Liver (tissue), 9 donors: ENCODE results near the gene PLEKHO2. TPM values are rescaled to one million over a fixed set of nuclear protein-coding genes. Genes with fewer than 3 reads are reported as not detected.

Experiments
- DNase-seq: peaks from one replicate; pipeline ENCODE4 v3.0.0-alpha.2; 2017; ENCODE audit warnings: low spot score
- H3K27ac ChIP-seq, 2 donors: one replicate each; pipeline ENCODE4 v1.7.0; 2013; ENCODE audit warnings: inconsistent platforms in 2 of 2, low read length in 2 of 2, control low read depth in 1 of 2, low read depth in 1 of 2, mild to moderate bottlenecking in 1 of 2
- H3K27me3 ChIP-seq, 4 donors: one replicate each; pipeline versions ENCODE4 v1.6.1 to v1.7.0; 2013; ENCODE audit warnings: low read length in 3 of 4, inconsistent platforms in 1 of 4, mild to moderate bottlenecking in 1 of 4, moderate library complexity in 1 of 4; ENCODE audit not compliant: control insufficient read depth in 4 of 4, insufficient read depth in 4 of 4
- H3K36me3 ChIP-seq, 4 donors: one replicate each; pipeline versions ENCODE4 v1.6.1 to v1.7.0; 2013; ENCODE audit warnings: low read length in 3 of 4, mild to moderate bottlenecking in 3 of 4, low read depth in 1 of 4, moderate library complexity in 1 of 4; ENCODE audit not compliant: control insufficient read depth in 4 of 4, insufficient read depth in 3 of 4
- H3K4me1 ChIP-seq, 4 donors: one replicate each; pipeline versions ENCODE4 v1.6.1 to v1.7.0; 2013; ENCODE audit warnings: low read length in 3 of 4, mild to moderate bottlenecking in 3 of 4, moderate library complexity in 1 of 4; ENCODE audit not compliant: control insufficient read depth in 4 of 4, insufficient read depth in 4 of 4
- H3K4me3 ChIP-seq, 3 donors: one replicate each; pipeline versions ENCODE4 v1.6.1 to v1.7.0; 2013; ENCODE audit warnings: low read length in 3 of 3, control low read depth in 1 of 3, low read depth in 1 of 3, mild to moderate bottlenecking in 1 of 3
- H3K9ac ChIP-seq, 2 donors: one replicate each; pipeline ENCODE4 v1.7.0; 2013; ENCODE audit warnings: low read length in 2 of 2, mild to moderate bottlenecking in 2 of 2, moderate library complexity in 2 of 2, control low read depth in 1 of 2, low read depth in 1 of 2
- H3K9me3 ChIP-seq, 4 donors: one replicate each; pipeline versions ENCODE4 v1.6.1 to v1.7.0; 2013; ENCODE audit warnings: low read length in 3 of 4; ENCODE audit not compliant: control insufficient read depth in 4 of 4
- ATF3 ChIP-seq: IDR thresholded peaks from 2 replicates; pipeline ENCODE4 v1.6.1; 2016; ENCODE audit warnings: antibody characterized with exemption
- CTCF ChIP-seq: fragments of 150-350 bp; IDR thresholded peaks from 2 replicates; pipeline ENCODE4 v1.5.1; 2017; ENCODE audit warnings: improper control_type of control experiment, low read depth, low read length; ENCODE audit not compliant: missing input control
- EGR1 ChIP-seq, 2 donors: IDR thresholded peaks; 2 replicates each; pipeline ENCODE4 v1.6.1; 2016 to 2018; ENCODE audit warnings: antibody characterized with exemption in 2 of 2, low read depth in 2 of 2
- FOXA1 ChIP-seq: IDR thresholded peaks from 2 replicates; pipeline ENCODE4 v1.6.1; 2016; ENCODE audit warnings: antibody characterized with exemption
- FOXA2 ChIP-seq: IDR thresholded peaks from 2 replicates; pipeline ENCODE4 v1.6.1; 2016; ENCODE audit warnings: antibody characterized with exemption
- GABPA ChIP-seq, 2 donors: IDR thresholded peaks in 1 of 2; conservative IDR thresholded peaks in 1 of 2; 2 replicates each; pipeline ENCODE4 v1.6.1; 2016; ENCODE audit warnings: antibody characterized with exemption in 2 of 2, mild to moderate bottlenecking in 1 of 2, moderate library complexity in 1 of 2
- HNF4G ChIP-seq: IDR thresholded peaks from 2 replicates; pipeline ENCODE4 v1.6.1; 2016; ENCODE audit warnings: antibody characterized with exemption
- JUND ChIP-seq, 2 donors: IDR thresholded peaks; 2 replicates each; pipeline ENCODE4 v1.6.1; 2016; ENCODE audit warnings: antibody characterized with exemption in 2 of 2
- MAX ChIP-seq: IDR thresholded peaks from 2 replicates; pipeline ENCODE4 v1.6.1; 2016; ENCODE audit warnings: antibody characterized with exemption
- NR2F2 ChIP-seq: IDR thresholded peaks from 2 replicates; pipeline ENCODE4 v1.6.1; 2016; ENCODE audit warnings: antibody characterized with exemption
- RAD21 ChIP-seq, 2 donors: IDR thresholded peaks; 2 replicates each; pipeline ENCODE4 v1.6.1; 2016; ENCODE audit warnings: antibody characterized with exemption in 2 of 2, mild to moderate bottlenecking in 2 of 2
- REST ChIP-seq: IDR thresholded peaks from 2 replicates; pipeline ENCODE4 v1.6.1; 2016; ENCODE audit warnings: antibody characterized with exemption, mild to moderate bottlenecking
- RXRA ChIP-seq, 2 donors: IDR thresholded peaks; 2 replicates each; pipeline ENCODE4 v1.6.1; 2017 to 2018; ENCODE audit warnings: antibody characterized with exemption in 2 of 2, mild to moderate bottlenecking in 1 of 2
- TAF1 ChIP-seq: conservative IDR thresholded peaks from 2 replicates; pipeline ENCODE4 v1.6.1; 2016; ENCODE audit warnings: antibody characterized with exemption, mild to moderate bottlenecking
- YY1 ChIP-seq: IDR thresholded peaks from 2 replicates; pipeline ENCODE4 v1.6.1; 2016; ENCODE audit warnings: antibody characterized with exemption, mild to moderate bottlenecking
- ZBTB33 ChIP-seq: IDR thresholded peaks from 2 replicates; pipeline ENCODE4 v1.6.1; 2016; ENCODE audit warnings: antibody characterized with exemption
- WGBS: extraction: QIAGEN DNeasy Blood & Tissue Kit; methylation state at CpG from one replicate; pipeline ENCODE4 v1.1.7; 2013; 5-methylcytosine and 5-hydroxymethylcytosine counted together
- polyA plus RNA-seq, 2 donors: library from polyadenylated mRNA; stranded (reverse) in 1 of 2; unstranded in 1 of 2; fragments of 200-250 nt in 1 of 2; fragments of >200 nt in 1 of 2; fragmentation: Nextera tagmentation in 1 of 2; extraction: Ambion mirVana in 1 of 2; gene quantifications; one replicate each; pipeline versions ENCODE4 v1.2.1 to v1.2.3, GENCODE V29; 2013 to 2015
- total RNA-seq, 2 donors: library from RNA; depleted of rRNA; stranded (reverse); fragments of >200 nt; gene quantifications; one replicate each; pipeline ENCODE4 v1.2.3, GENCODE V29; 2014
- donor health status: healthy.
- donor health status: healthy.
- donor health status: healthy.
- donor health status: healthy.
- donor health status: healthy.

The PLEKHO2 gene
- total and polyA plus RNA-seq, 4 donors = 2.0 to 11.3 (median 8.5) TPM

DNA sequence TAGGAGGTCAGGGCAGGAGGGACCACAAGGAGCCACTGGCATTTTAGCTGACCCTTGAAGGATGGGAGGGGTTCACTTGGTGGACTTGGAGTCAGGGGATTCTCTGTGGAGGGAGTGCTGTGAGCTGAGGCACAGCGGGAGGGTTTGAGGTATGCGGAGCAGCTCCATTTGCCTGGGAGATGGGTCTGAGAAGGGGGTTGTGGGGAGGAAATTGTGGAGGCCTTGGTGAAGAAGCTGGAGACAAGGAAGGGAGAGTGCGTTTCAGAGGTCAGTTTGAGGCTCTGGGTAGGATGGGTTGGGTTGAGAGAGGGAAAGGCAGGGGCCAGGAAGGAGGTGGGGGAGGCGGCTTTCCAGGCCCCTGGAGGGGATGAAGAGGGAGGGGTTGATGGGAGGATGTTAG lies 20.2 kb downstream of the PLEKHO2 start (continued):
- TF ChIP-seq ATF3 (no peak), RAD21 (IDR thresholded peaks at IDR 0.05) (no peak), MAX (no peak), YY1 (no peak), FOXA2 (no peak), EGR1 (IDR thresholded peaks at IDR 0.05; ENCODE audit: low read depth in 2 of 2) (no peak), RXRA (IDR thresholded peaks at IDR 0.05) (no peak), HNF4G (no peak)

GRCh38 chr15:64862408-64862807 lies 20.7 kb downstream of the PLEKHO2 start:
- Histone ChIP-seq H3K36me3 (peaks cover 0 to 9% (median 3%) of the 10 kb centered on the region in 4 donors), H3K4me1 (peaks cover 0 to 15% (median 0%) of the 10 kb centered on the region in 4 donors), H3K27me3 (no peaks in the 10 kb centered on the region), H3K4me3 (no peak overlapping the region), H3K9me3 (no peaks in the 10 kb centered on the region), H3K9ac (no peak overlapping the region), H3K27ac (no peak overlapping the region)
- TF ChIP-seq TAF1 (no peak), ATF3 (no peak), MAX (no peak), GABPA (IDR thresholded peaks at IDR 0.05 in 1 of 2, conservative IDR thresholded peaks at IDR 0.05 in 1 of 2) (no peak), FOXA2 (no peak), HNF4G (no peak), JUND (IDR thresholded peaks at IDR 0.05) (no peak), YY1 (no peak), REST (no peak), NR2F2 (no peak)
- no peak for DNase-seq
- 96% methylated on average over 1 of the region's 1 CpG for WGBS

DNA sequence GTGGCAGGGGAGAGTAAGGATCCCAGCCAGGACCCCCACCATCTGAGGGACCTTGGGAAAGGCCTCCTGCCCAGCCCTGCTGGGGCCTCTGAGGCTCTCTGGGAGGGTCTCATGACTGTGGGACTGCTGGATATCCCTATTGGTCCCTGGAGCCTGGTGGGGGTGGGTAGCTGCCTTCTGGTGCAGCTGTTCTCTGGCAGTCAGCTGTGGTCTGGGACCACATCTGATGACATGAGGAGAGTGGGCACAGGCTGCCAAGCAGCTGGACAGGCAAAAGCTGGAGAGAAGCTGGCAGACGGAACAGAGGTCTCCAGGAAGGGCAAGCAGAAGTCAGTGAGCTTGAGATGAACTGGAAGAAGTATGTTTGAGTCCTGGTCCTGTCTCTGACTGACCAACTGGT lies 22.4 kb downstream of the PLEKHO2 start:
- H3K4me3 ChIP-seq = no peak overlapping the region
- H3K27ac ChIP-seq = no peak overlapping the region
- no peak for TF ChIP-seq CTCF
- TF ChIP-seq EGR1 (IDR thresholded peaks at IDR 0.05; ENCODE audit: low read depth in 2 of 2) = no peak
- TF ChIP-seq FOXA1 = no peak
- TF ChIP-seq YY1 = no peak
- TF ChIP-seq ATF3 = no peak
- no peak for TF ChIP-seq GABPA (IDR thresholded peaks at IDR 0.05 in 1 of 2, conservative IDR thresholded peaks at IDR 0.05 in 1 of 2)
- no peak for TF ChIP-seq HNF4G
- no peak for TF ChIP-seq ZBTB33
- TF ChIP-seq RAD21 (IDR thresholded peaks at IDR 0.05) = no peak
- TF ChIP-seq RXRA (IDR thresholded peaks at IDR 0.05) = no peak
- H3K9ac ChIP-seq = no peak overlapping the region
- H3K36me3 ChIP-seq = peaks cover 0 to 9% (median 2%) of the 10 kb centered on the region in 4 donors
- H3K4me1 ChIP-seq = peaks cover 0 to 13% (median 0%) of the 10 kb centered on the region in 4 donors
- DNase-seq = no peak
- WGBS = 88% methylated on average over 1 of the region's 1 CpG
- H3K9me3 ChIP-seq = no peaks in the 10 kb centered on the region
- H3K27me3 ChIP-seq = no peaks in the 10 kb centered on the region
